Ascending aorta (tissue), 2 donors: ENCODE measurements around the gene NOP53. TPM values are rescaled to one million over a fixed set of nuclear protein-coding genes. Genes with fewer than 3 reads are reported as not detected.

Experiments used
- DNase-seq, 2 donors: peaks; one replicate each; pipeline ENCODE4 v3.0.0-alpha.2; 2019; ENCODE audit warnings: low spot score in 2 of 2
- H3K27ac ChIP-seq, 2 donors: fragments of 200-600 bp; sonication (generic); one replicate each; pipeline ENCODE4 v1.5.1; 2016 to 2017; ENCODE audit warnings: mild to moderate bottlenecking in 1 of 2
- H3K27me3 ChIP-seq: fragments of 200-600 bp; sonication (generic); one replicate; pipeline ENCODE4 v1.5.1; 2017
- H3K36me3 ChIP-seq, 2 donors: fragments of 200-600 bp; sonication (generic); one replicate each; pipeline ENCODE4 v1.5.1; 2016
- H3K4me1 ChIP-seq, 2 donors: fragments of 200-600 bp; sonication (generic); one replicate each; pipeline ENCODE4 v1.5.1; 2016 to 2017; ENCODE audit warnings: mild to moderate bottlenecking in 1 of 2
- H3K4me3 ChIP-seq, 2 donors: fragments of 200-600 bp; sonication (generic); one replicate each; pipeline ENCODE4 v1.5.1; 2016 to 2017; ENCODE audit warnings: mild to moderate bottlenecking in 1 of 2
- H3K9me3 ChIP-seq, 2 donors: fragments of 200-600 bp; sonication (generic); one replicate each; pipeline ENCODE4 v1.5.1; 2016
- CTCF ChIP-seq, 3 experiments: fragments of 200-600 bp in 2 of 3; fragments of 450-650 bp in 1 of 3; sonication (generic) in 2 of 3; IDR thresholded peaks; one replicate each; pipeline ENCODE4 v1.5.1; 2016 to 2019; ENCODE audit warnings: antibody characterized with exemption in 3 of 3, mild to moderate bottlenecking in 1 of 3, moderate library complexity in 1 of 3
- intact Hi-C: fragments of 100-400 bp; cut with DNase I; formaldehyde crosslinking; loops from one replicate; pipeline ENCODE4 v1.15.1; 2023
- total RNA-seq: library from RNA; depleted of rRNA; stranded (reverse); fragments of >200 nt; gene quantifications from one replicate; pipeline ENCODE4 v1.1.0, GENCODE V29; 2016

Gene NOP53
- total RNA-seq: 385 TPM

- peaks cover 15 to 24% of the 10 kb centered on the region in 2 donors for H3K4me1 ChIP-seq
- peak within 1 kb of the TSS; percentile 67 to 79 for H3K4me3 ChIP-seq
- no peaks in the 10 kb centered on the region for H3K27me3 ChIP-seq
- H3K9me3 ChIP-seq: no peaks in the 10 kb centered on the region
- DNase-seq: peak; percentile 83 to 98
- peak within 1 kb of the TSS; percentile 98 to 99 for H3K27ac ChIP-seq
- intact Hi-C loops: loop anchor here (2.0 kb wide), 1 partner anchor 34 kb away; the partner anchor contains the start of gene SELENOW
- no peak for TF ChIP-seq CTCF (IDR thresholded peaks at IDR 0.05)
- H3K36me3 ChIP-seq: peaks cover 51 to 52% of the 10 kb centered on the region in 2 donors
Observed at GRCh38 chr19:47745010-47745901, at the start of gene NOP53. TSS of gene NOP53 (plus strand) at chr19:47745546. CDS start at chr19:47745560, 14 bp downstream.

- intact Hi-C loops: loop anchor here (10.0 kb wide), 1 partner anchor 412 kb away; no protein-coding TSS in a partner anchor
- no peak for TF ChIP-seq CTCF (IDR thresholded peaks at IDR 0.05)
- Histone ChIP-seq H3K4me3 (no peak overlapping the region), H3K4me1 (no peaks in the 10 kb centered on the region), H3K27me3 (no peaks in the 10 kb centered on the region), H3K27ac (no peak overlapping the region), H3K36me3 (peaks cover 40 to 60% of the 10 kb centered on the region in 2 donors), H3K9me3 (no peaks in the 10 kb centered on the region)
- no peak for DNase-seq
Observed at GRCh38 chr19:47696635-47697034, 48.7 kb upstream of the NOP53 start.

- no peaks in the 10 kb centered on the region for H3K4me1 ChIP-seq
- no peaks in the 10 kb centered on the region for H3K9me3 ChIP-seq
- H3K36me3 ChIP-seq: peaks cover 47 to 62% of the 10 kb centered on the region in 2 donors
- peak in 1 of 2 donors; percentile 80 for DNase-seq
- H3K4me3 ChIP-seq: no peak overlapping the region
- H3K27me3 ChIP-seq: no peaks in the 10 kb centered on the region
- peak; percentile 95 to 99 (median 98) for TF ChIP-seq CTCF (IDR thresholded peaks at IDR 0.05)
- intact Hi-C loops: loop anchor here (1.0 to 10.0 kb wide), 4 partner anchors 89 to 413 kb away; partner anchors contain the start of genes BICRA and NAPA
- H3K27ac ChIP-seq: no peak overlapping the region
Observed at GRCh38 chr19:47697863-47698609, 47.3 kb upstream of the NOP53 start.

- Histone ChIP-seq H3K9me3 (no peaks in the 10 kb centered on the region), H3K27ac (no peak overlapping the region), H3K27me3 (no peaks in the 10 kb centered on the region), H3K36me3 (peaks cover 49 to 61% of the 10 kb centered on the region in 2 donors), H3K4me3 (no peak overlapping the region), H3K4me1 (no peaks in the 10 kb centered on the region)
- no peak for TF ChIP-seq CTCF (IDR thresholded peaks at IDR 0.05)
- intact Hi-C loops: loop anchor here (1.0 to 10.0 kb wide), 4 partner anchors 90 to 414 kb away; partner anchors contain the start of genes BICRA and NAPA
- no peak for DNase-seq
Observed at GRCh38 chr19:47698631-47699359, 46.6 kb upstream of the NOP53 start.

- no peak for DNase-seq
- intact Hi-C loops: loop anchor here (2.0 to 10.0 kb wide), 3 partner anchors 91 to 415 kb away; partner anchors contain the start of genes BICRA and NAPA
- Histone ChIP-seq H3K36me3 (peaks cover 49 to 61% of the 10 kb centered on the region in 2 donors), H3K27me3 (no peaks in the 10 kb centered on the region), H3K4me3 (no peak overlapping the region), H3K4me1 (no peaks in the 10 kb centered on the region), H3K27ac (no peak overlapping the region), H3K9me3 (no peaks in the 10 kb centered on the region)
- peak; percentile 47 to 60 (median 55) for TF ChIP-seq CTCF (IDR thresholded peaks at IDR 0.05)
Observed at GRCh38 chr19:47699360-47699917, 45.9 kb upstream of the NOP53 start.
